Spleen (tissue), 7 donors: ENCODE results near the gene APH1A.

Source experiments
- CTCF ChIP-seq, 11 experiments: fragments of 200-600 bp in 7 of 11; fragments of 450-650 bp in 4 of 11; sonication (generic) in 4 of 11; IDR thresholded peaks in 8 of 11; conservative IDR thresholded peaks in 3 of 11; 1 replicate in 7 of 11; 2 replicates in 4 of 11; pipeline versions ENCODE4 v1.4.0 to v1.8.0; 2016 to 2021; ENCODE audit warnings: antibody characterized with exemption in 11 of 11, inconsistent platforms in 4 of 11, mild to moderate bottlenecking in 1 of 11
- POLR2AphosphoS5 ChIP-seq, 3 donors: sonication (generic); formaldehyde crosslinking; IDR thresholded peaks; one replicate each; pipeline ENCODE4 v1.5.1; 2017; ENCODE audit warnings: antibody characterized with exemption in 3 of 3
- donor health status: DM: no; HTN: no; CAD: no; lungs with moderate emphysema.
- donor health status: DM: no; HTN: no; CAD: no.
- donor health status: DM: no; HTN: no; CAD: no.

GRCh38 chr1:150233359-150234308 is 35.2 kb downstream of the APH1A start:
- no peak for TF ChIP-seq CTCF (IDR thresholded peaks at IDR 0.05 in 8 of 11, conservative IDR thresholded peaks at IDR 0.05 in 3 of 11)
- no peak for TF ChIP-seq POLR2AphosphoS5 (IDR thresholded peaks at IDR 0.05)
